Activated naive CD8-positive, alpha-beta T cell (primary cell): Measurements from ENCODE around the gene CAMK2N1.

Experiments
- H3K27ac Mint-ChIP-seq: one replicate; pipeline ENCODE4 v1.8.0; 2021; ENCODE audit warnings: mixed read lengths
- H3K27me3 Mint-ChIP-seq: one replicate; pipeline ENCODE4 v1.8.0; 2021; ENCODE audit warnings: mixed read lengths
- H3K36me3 Mint-ChIP-seq: one replicate; pipeline ENCODE4 v1.8.0; 2021; ENCODE audit warnings: mixed read lengths
- H3K4me1 Mint-ChIP-seq: one replicate; pipeline ENCODE4 v1.8.0; 2021; ENCODE audit warnings: low read depth, mixed read lengths
- H3K4me3 Mint-ChIP-seq: one replicate; pipeline ENCODE4 v1.8.0; 2021; ENCODE audit warnings: mild to moderate bottlenecking, mixed read lengths
- H3K9me3 Mint-ChIP-seq: one replicate; pipeline ENCODE4 v1.8.0; 2021; ENCODE audit warnings: low read depth, mixed read lengths

The CAMK2N1 gene

DNA sequence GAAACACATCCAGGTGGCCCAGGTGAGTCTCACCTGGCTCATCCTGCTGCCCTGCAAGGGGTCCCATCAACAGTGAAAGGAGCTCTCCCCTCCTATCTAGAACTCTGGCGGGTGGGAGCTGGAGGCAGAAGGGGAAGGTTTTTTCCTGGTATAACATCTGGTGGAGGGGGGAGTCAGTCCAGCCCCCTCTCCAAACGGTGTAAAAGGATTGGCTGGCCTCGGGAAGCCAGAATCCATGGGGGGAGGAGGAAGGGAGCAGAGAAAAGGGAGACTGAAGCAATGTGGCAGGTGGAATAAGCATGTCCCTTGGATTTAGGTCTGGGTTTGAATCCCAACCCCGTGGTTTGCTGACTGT, 1.2 kb upstream of the CAMK2N1 start:
- peaks cover 19% of the 10 kb centered on the region for H3K27me3 Mint-ChIP-seq
- H3K27ac Mint-ChIP-seq: no peak overlapping the region
- no peaks in the 10 kb centered on the region for H3K9me3 Mint-ChIP-seq
- peaks cover 17% of the 10 kb centered on the region for H3K4me1 Mint-ChIP-seq
- H3K4me3 Mint-ChIP-seq: peak overlapping the region; percentile 78
- H3K36me3 Mint-ChIP-seq: no peaks in the 10 kb centered on the region

DNA sequence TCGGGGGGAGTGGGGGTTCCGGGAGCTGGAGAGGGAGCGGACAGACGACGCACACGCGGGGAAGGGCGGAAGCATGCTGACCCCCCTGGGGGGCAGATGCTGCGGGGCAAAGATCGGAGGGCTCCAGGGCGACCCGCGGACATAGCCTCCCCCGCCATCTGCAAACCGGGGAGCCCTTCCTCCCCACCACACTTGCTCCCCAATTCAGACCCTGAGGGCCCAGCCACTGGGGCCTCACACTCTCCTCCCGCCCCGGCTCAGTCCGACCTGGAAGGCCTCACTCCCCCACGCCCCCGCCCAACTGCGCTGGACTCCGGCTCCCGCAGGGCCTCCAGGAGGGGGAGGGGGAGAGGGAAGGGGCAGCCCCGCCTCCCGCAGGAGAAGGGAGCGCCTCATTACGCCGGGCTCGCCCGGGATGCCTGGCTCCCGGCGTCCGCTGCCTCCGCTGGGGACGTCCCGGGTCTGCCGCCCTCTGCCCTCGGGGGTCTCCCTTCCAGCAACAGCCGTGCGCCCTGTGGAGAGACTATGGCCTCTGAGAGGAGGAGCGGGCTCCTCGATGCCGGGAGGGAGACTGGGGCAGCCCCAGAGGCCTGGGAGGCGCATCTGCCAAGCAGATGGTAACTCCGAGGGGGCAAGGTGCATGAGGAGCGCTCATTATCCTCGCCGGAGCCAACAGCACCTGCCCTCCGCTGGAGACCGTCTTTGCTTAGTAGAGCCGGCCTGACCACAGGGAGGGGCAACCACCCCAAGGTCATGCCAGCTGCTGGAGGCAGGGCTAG, 636 bp upstream of the CAMK2N1 start:
- peaks cover 17% of the 10 kb centered on the region for H3K4me1 Mint-ChIP-seq
- H3K9me3 Mint-ChIP-seq: no peaks in the 10 kb centered on the region
- H3K4me3 Mint-ChIP-seq: peak overlapping the region; percentile 78
- H3K36me3 Mint-ChIP-seq: no peaks in the 10 kb centered on the region
- no peak overlapping the region for H3K27ac Mint-ChIP-seq
- peaks cover 20% of the 10 kb centered on the region for H3K27me3 Mint-ChIP-seq

DNA sequence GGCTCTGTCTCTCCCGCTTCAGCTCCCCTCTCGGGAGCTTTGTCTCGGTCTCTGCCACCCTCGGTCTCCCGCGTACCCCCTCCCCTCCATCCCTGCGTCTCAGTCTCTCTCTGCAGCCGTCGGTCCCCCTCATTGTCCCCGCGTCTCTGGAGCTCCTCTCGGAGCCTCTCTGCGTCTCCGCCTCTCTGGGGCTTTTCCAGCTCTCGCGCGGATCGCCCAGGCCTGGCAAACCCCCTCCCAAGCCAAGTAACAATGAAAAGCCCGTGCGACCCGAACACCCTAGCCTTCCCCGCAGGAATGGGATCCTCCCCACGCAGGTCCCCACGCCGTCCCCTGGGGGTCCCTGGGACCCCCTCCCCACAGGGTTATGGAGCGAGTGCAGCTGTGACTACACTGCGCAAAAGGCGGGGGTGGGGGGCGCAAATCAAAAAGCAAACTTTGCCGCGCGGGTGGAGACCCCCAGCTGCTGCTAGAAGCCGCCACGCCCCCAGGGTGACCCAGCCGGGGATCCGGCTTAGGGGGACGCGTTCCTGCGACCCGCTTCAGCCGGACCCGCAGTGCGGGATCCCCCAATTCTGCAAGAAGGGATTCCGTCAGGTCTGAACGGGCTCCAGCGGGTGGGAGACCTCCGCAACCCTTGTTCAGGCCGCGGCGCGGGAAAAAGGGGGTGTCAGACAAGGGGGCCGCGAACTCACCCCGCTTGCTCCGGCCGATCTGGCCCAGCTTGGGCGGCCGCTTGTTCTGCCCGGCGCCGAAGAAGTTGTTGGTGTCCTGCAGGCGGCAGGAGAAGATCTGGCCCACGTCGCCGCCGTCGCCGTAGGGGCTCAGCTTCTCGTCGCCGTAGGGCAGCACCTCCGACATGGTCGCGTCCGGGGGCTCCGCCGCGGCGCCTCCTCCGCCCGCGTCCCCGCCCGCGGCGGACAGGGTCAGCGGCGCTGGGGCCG, 1.2 kb downstream of the CAMK2N1 start:
- H3K4me1 Mint-ChIP-seq: peaks cover 17% of the 10 kb centered on the region
- no peaks in the 10 kb centered on the region for H3K36me3 Mint-ChIP-seq
- no peaks in the 10 kb centered on the region for H3K9me3 Mint-ChIP-seq
- H3K4me3 Mint-ChIP-seq: peak overlapping the region; percentile 83
- H3K27me3 Mint-ChIP-seq: peaks cover 27% of the 10 kb centered on the region
- no peak overlapping the region for H3K27ac Mint-ChIP-seq

DNA sequence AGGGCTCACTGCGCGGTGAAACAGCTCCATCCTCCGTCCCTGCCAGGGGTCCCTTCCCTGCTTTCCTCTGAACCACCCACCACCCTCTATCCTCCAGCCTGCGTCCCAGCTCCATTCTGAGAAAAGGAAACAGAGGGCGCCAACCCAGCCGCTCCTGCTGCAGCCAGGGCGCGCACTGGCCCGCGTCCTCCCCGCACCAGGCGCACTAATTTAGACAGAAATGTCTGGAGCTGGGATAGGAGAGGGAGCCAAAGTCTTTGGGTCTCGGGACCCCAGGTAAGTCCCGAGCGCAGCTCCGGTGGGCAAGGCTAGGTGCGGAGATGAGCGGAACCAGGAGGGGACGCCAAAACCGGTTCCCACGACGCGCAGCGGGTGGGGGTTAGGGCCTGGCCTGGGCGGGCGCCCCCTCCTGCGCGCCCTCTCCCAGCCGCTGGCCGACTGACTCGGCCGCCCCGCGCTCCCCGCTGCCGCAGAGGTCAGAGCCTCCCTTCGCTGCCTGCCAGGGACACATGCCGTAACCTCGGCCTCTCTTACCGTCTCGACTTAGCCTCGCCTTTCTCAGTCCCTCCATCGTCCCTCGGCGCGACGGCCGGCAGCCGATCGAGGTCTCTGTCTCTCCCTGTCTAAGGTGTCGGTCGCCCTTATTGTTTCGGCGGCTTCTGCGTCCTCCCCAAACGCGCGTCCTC, 2.0 kb downstream of the CAMK2N1 start:
- Mint-ChIP-seq H3K27me3 (peaks cover 33% of the 10 kb centered on the region), H3K27ac (no peak overlapping the region), H3K9me3 (no peaks in the 10 kb centered on the region), H3K4me3 (peak overlapping the region; percentile 83), H3K36me3 (no peaks in the 10 kb centered on the region), H3K4me1 (peaks cover 17% of the 10 kb centered on the region)

DNA sequence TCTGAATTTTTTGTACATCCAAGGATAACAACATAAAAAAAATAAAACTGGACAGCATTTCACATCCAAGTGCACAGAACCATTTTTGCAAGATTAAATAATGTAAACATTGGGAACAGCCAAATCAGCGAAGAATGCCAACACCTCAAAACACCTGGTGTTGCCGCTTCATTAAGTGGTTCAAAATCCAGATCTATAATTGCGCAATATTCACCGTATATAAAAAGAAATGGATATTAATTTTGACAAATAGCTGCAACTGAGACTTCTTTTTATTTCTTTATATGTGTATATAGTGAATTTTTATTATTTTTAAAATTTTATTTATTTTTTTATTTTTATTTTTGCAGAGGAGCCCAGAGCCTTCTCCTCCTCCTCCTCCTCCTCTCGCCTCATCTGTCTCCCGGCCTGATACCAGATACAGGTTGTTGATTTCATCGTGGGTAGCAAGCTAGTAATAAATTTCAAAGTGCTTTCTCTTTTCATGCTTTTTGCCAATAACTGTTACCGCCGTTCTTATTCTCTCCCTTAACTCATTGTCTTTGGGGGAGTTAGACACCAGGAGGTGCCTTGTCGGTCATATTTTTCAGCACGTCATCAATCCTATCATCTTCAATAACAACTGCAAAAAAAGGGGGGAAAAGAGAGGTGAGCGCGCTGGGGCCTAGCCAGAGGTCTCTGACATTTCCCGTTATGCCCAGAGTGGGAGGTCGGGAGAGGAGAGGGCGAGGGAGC, 2.7 kb downstream of the CAMK2N1 start:
- H3K27ac Mint-ChIP-seq: no peak overlapping the region

DNA sequence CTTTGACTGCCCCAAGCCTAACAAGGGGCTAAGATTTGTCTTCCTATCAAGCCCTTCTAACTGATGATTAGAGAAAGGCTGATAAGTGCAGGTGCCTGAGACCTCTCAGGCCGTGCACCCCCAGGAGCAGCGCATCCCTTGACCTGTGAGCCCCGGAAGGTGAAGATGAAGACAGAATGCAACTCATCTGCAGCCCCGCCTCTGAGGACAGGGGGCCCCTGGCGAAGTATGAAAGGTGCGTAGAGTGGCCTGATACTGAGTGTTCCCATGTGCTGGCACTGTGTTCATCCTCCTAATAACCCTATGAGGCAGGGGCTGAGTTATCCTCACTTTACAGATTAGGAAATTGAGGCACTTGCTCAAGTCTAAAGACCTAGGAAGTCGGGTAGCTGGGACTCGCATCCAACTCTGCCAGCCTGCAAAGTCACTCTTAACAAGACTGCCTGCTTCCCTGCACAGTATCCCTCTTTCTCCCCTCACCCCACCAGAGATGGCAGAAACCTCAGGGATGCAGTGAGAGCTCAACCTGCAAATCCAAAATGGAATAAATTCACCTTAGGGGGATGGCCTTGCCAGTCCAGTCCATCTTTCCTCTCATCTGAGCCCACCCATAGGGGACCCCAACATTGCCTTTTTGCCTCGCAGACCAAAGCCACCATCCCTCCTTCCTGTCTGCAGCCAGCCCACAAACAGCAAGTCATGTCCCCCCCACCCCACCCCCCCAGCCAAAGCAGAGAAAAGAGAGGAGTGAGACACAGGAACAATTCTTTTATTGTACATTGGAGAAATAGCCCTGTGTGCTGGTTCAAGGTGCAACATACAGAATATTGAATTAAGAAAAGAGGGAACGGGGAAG, 4.1 kb downstream of the CAMK2N1 start:
- H3K36me3 Mint-ChIP-seq: no peaks in the 10 kb centered on the region
- peaks cover 13% of the 10 kb centered on the region for H3K4me1 Mint-ChIP-seq
- peaks cover 42% of the 10 kb centered on the region for H3K27me3 Mint-ChIP-seq
- H3K27ac Mint-ChIP-seq: no peak overlapping the region
- no peaks in the 10 kb centered on the region for H3K9me3 Mint-ChIP-seq
- H3K4me3 Mint-ChIP-seq: no peak overlapping the region

More for the DNA sequence above, 2.7 kb downstream of the CAMK2N1 start:
- Mint-ChIP-seq H3K36me3 (no peaks in the 10 kb centered on the region), H3K4me1 (peaks cover 17% of the 10 kb centered on the region), H3K27me3 (peaks cover 38% of the 10 kb centered on the region), H3K4me3 (peak overlapping the region; percentile 53), H3K9me3 (no peaks in the 10 kb centered on the region)

DNA sequence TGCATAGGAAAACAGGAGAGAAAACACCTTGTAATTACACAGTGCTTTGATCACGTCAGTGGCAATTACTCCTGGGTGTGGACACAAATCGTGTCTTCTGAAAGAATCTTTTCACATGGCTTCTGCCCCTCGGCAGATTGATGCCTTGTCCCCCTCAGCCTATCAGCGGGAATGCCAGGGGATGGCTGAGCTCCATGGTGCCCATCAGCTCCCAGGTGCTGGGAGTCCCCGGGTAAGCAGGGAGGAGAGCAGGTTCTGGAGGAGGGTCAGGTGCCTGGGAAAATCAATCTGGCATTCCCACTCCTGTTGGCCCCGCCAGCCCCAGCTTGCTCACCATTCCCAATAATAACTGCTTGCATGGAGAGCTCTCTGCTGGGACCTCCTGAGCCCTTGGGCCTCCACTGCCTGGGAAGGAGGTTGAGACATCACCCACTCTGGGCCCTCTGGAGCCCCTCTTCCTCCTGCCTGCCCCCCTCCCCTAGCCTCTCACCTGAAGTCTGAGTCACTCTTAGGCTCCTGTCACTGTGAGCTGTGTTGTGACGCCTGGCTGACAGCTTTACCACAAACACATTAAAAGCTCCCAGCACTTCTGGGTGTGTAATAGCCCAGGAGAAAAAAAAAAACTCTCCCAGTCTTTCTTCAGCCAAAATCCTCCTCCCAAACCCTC, 4.9 kb downstream of the CAMK2N1 start:
- Mint-ChIP-seq H3K4me3 (no peak overlapping the region), H3K27me3 (peaks cover 45% of the 10 kb centered on the region), H3K9me3 (no peaks in the 10 kb centered on the region), H3K36me3 (no peaks in the 10 kb centered on the region), H3K27ac (no peak overlapping the region), H3K4me1 (peaks cover 14% of the 10 kb centered on the region)

DNA sequence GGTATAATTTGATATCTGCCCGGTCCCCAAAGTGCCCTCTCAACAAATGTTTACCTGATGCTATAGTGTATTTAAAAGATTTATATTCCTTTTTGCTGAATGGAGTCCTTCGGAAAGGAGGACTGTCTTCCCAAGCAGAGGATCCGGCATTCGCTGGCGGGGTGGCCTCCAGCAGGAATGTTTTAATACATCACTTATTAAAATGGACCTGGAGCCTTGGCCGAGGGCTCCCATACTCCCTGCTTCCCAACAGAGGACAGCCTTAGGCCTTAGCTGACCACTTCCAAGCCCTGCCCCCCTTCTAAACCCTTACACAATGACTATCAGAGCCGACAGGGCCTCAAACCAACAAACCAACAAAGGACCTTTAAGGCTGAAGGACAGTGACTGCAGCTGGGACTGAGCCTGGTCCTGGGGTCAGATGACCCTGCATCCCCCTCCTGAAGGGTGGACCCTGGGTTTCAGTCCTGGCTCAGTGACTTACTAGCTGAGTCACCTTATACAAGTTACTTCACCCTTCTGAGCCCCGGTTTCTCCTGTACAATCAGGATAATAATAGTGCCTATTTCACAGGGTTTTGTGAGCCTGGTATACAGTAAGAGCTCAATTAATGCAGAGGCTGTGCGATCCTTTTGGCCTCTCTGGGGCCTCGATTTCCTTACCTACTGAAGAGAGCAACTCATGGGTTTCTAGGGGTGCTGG, 5.6 kb downstream of the CAMK2N1 start:
- Mint-ChIP-seq H3K4me3 (no peak overlapping the region), H3K4me1 (peaks cover 12% of the 10 kb centered on the region), H3K36me3 (no peaks in the 10 kb centered on the region), H3K27ac (no peak overlapping the region), H3K9me3 (no peaks in the 10 kb centered on the region), H3K27me3 (peaks cover 48% of the 10 kb centered on the region)

DNA sequence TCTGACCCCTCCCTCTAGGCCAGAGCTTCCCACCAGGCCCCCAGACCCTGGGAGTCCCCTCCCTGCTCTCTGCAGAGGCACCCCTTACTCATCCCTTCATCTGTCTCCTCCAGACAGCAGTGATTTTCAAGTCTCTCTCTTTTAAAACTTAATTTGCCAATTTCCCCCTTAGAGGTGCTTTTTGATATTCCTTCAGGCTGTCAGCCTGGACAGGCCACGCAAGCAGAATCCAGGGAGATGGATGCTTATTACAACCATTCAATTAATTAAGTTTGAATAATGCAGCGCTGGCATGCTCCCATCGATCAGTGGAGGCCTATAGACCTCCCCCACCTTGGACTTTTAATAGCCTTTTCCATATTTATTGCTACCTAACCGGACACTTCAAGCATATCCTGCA, 6.2 kb downstream of the CAMK2N1 start:
- no peaks in the 10 kb centered on the region for H3K36me3 Mint-ChIP-seq
- H3K9me3 Mint-ChIP-seq: no peaks in the 10 kb centered on the region
- peaks cover 52% of the 10 kb centered on the region for H3K27me3 Mint-ChIP-seq
- H3K4me3 Mint-ChIP-seq: no peak overlapping the region
- H3K27ac Mint-ChIP-seq: no peak overlapping the region
- peaks cover 12% of the 10 kb centered on the region for H3K4me1 Mint-ChIP-seq

DNA sequence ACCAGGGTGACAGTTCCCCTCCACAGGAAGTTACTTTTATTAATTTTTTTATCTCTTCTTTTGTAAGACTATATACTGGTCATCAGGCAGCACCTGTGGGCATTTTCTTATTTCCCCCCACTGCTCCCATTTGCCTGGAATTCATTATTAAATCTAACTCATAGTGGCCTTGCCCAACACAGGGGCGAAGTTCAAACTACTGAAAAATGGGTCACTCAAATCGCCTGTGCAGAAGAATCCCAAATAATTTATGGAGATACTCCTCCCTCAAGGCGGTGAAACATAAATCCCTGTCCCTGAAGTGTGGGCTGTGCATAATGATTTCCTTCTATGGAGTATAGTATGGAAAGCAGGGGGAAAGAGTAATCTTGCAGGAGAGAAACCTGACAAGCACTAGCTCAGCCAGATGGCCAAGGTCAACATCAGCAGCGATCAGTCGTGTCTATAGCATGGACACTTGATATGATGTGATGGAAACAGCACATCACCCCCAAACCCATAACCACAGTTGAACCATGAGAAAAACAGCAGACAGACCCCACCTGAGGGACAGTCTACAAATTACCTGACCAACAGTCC, 7.9 kb downstream of the CAMK2N1 start:
- Mint-ChIP-seq H3K9me3 (no peaks in the 10 kb centered on the region), H3K27me3 (peaks cover 53% of the 10 kb centered on the region), H3K36me3 (no peaks in the 10 kb centered on the region), H3K4me3 (no peak overlapping the region), H3K4me1 (peaks cover 2% of the 10 kb centered on the region), H3K27ac (no peak overlapping the region)

DNA sequence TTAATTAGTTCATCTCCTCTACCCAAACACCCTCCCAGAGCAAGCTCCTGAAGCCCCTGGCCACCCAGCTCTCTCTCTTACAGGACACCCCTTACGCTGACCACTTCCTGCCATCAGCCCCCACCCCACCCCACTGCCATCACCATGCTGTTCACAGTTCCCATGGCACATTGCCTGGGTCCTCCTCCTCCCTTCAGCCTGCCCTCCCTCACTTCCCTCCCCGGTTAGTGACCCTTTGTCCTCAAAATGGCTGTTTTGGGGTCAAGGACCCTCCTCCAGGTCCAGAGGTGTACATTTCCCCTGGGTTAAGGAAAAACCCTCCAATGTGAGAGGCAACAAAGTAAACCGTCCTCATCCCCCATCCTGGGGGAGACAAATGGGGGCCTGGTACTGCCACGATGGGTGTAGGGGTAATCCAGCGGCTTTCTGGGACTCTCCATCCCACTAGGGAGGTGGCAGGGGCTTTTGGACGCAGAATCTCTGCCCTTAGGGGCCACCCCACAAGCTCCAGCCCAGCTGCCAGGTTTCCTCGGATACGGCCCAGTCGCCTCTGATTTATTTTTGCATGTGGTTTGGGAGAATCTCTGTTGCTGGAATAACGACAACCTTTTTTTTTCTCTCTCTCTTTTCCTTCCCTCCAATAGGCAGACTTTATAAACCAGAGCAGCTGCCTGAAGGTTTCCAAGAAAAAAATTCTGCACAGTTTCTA, 8.5 kb downstream of the CAMK2N1 start:
- Mint-ChIP-seq H3K36me3 (no peaks in the 10 kb centered on the region), H3K27ac (no peak overlapping the region), H3K27me3 (peaks cover 48% of the 10 kb centered on the region), H3K4me3 (no peak overlapping the region), H3K9me3 (no peaks in the 10 kb centered on the region), H3K4me1 (peaks cover 2% of the 10 kb centered on the region)

DNA sequence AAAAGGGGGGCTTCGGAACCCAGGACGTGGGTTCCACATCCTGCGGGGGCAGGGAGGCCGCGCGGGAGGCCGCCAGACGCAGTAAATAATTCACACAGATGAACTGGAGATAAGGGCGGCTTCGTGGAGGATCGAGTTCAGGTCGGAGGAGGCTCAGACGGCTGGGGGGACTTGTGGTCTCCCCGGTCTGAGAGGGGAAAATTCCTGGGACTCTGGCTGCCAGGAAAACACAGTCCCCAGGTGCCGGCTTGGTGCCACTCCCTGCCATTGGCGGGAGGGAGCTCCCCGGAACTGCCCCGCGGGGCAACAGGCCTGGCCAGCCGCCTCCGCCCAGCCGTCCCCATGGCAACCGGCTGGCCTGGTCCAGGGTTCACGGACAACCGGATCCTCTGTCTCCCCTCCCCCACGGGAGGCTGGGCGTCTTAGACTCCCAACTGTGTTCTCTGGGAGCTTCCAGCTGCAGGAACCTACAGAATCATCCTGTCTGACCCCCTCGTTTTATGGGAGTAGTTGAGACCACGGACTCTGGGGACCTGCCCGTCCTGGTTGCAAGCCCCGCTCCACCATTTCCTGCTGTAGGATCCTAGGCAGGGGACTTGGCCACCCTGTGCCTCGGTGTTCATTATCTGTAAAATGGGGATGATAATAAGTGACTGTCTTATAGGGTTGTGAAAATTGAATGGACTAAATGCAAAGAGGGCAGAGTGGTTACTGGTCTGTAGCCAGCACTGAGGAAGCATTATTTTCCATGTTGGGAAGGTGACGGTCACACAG, 9.6 kb downstream of the CAMK2N1 start:
- H3K4me3 Mint-ChIP-seq: no peak overlapping the region
- H3K27ac Mint-ChIP-seq: no peak overlapping the region
- no peaks in the 10 kb centered on the region for H3K36me3 Mint-ChIP-seq
- no peaks in the 10 kb centered on the region for H3K9me3 Mint-ChIP-seq
- peaks cover 2% of the 10 kb centered on the region for H3K4me1 Mint-ChIP-seq
- peaks cover 50% of the 10 kb centered on the region for H3K27me3 Mint-ChIP-seq
